Suprapubic skin (tissue), 3 donors: ENCODE measurements around the gene COX6B2.

Experiments used
- POLR2A ChIP-seq, 2 donors: fragments of 450-650 bp; IDR thresholded peaks; one replicate each; pipeline ENCODE4 v1.6.1; 2017; ENCODE audit warnings: antibody characterized with exemption in 2 of 2, mild to moderate bottlenecking in 2 of 2, moderate library complexity in 2 of 2
- TF ChIP-seq, protein P1 (sequence below), 2 donors: fragments of 200-600 bp in 1 of 2; fragments of 450-650 bp in 1 of 2; sonication (generic) in 1 of 2; IDR thresholded peaks; one replicate each; pipeline ENCODE4 v1.5.1; 2016 to 2019; ENCODE audit warnings: antibody characterized with exemption in 2 of 2, mild to moderate bottlenecking in 1 of 2, moderate library complexity in 1 of 2

DNA sequence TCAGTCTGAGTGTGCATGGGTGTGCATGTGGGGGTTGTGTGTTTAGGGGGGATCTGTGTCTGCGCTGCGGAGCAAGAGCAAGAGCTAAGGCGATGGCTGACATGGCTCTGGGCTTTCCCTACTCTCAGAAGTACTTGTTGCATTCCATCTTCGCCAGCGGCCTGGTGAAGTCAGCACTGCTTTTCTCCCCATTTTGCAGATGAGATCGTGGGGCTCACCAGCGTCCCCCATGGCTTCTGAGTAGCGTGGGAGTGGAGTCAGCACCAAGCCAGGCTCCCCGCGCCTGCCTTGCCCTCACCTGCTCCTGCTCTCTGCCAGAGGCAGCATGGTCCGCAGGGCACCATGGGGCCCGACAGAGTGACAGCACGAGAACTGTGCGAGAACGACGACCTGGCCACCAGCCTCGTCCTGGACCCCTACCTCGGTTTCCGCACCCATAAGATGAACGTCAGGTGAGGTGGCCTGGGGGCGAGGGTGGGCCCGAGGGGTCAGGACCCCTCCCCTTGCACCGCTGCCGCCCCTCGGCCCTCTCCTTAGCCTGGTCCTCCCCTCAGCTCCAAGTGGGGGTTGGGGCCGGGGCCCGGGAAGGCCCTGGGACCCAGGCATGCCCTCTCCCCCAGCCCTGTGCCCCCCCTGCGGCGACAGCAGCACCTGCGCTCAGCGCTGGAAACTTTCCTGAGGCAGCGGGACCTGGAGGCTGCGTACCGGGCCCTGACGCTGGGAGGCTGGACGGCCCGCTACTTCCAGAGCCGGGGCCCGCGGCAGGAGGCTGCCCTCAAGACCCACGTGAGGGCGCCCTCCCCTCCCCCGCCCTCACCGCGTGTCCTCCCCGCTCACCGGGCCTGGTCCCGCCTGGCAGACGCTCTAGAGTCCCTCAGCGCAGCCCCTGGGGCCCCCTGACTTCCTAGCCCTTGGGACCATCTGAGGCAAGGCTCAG is 12.7 kb downstream of the COX6B2 start:
- no peak for TF ChIP-seq POLR2A (IDR thresholded peaks at IDR 0.05)
- TF ChIP-seq, protein P1, sequence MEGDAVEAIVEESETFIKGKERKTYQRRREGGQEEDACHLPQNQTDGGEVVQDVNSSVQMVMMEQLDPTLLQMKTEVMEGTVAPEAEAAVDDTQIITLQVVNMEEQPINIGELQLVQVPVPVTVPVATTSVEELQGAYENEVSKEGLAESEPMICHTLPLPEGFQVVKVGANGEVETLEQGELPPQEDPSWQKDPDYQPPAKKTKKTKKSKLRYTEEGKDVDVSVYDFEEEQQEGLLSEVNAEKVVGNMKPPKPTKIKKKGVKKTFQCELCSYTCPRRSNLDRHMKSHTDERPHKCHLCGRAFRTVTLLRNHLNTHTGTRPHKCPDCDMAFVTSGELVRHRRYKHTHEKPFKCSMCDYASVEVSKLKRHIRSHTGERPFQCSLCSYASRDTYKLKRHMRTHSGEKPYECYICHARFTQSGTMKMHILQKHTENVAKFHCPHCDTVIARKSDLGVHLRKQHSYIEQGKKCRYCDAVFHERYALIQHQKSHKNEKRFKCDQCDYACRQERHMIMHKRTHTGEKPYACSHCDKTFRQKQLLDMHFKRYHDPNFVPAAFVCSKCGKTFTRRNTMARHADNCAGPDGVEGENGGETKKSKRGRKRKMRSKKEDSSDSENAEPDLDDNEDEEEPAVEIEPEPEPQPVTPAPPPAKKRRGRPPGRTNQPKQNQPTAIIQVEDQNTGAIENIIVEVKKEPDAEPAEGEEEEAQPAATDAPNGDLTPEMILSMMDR (IDR thresholded peaks at IDR 0.05): no peak
